BJ (cell line): ENCODE measurements around the gene CTNNA1. TPM values are rescaled to one million over a fixed set of nuclear protein-coding genes. Genes with fewer than 3 reads are reported as not detected.
A peak's percentile ranks its signal among the peaks of the same experiment; 100 is the strongest.

Source experiments
- CTCF ChIA-PET: fragments of 350-600 bp; formaldehyde crosslinking; extraction: SDS; loops from one replicate; lab custom pipeline; 2021; ENCODE audit warnings: antibody characterized with exemption, inconsistent platforms; lab: Yijun Ruan, JAX
- POLR2A ChIA-PET: fragments of 300-600 bp; sonication (Branson Sonifier 250); formaldehyde crosslinking; extraction: SDS; loops from one replicate; lab custom pipeline; 2021; ENCODE audit warnings: antibody characterized with exemption; lab: Charles Lee
- DNase-seq: peaks from one replicate; pipeline ENCODE4 v3.0.0-alpha.2; 2011; ENCODE audit warnings: low read depth
- H3K27me3 ChIP-seq: 2 replicates; pipeline ENCODE4 v1.6.0; 2011; ENCODE audit warnings: low read length; ENCODE audit not compliant: control insufficient read depth, insufficient read depth
- H3K36me3 ChIP-seq: 2 replicates; pipeline ENCODE4 v1.5.1; 2011; ENCODE audit warnings: low read length; ENCODE audit not compliant: control insufficient read depth, insufficient read depth
- H3K4me3 ChIP-seq: 2 replicates; pipeline ENCODE4 v1.5.1; 2011; ENCODE audit warnings: low read depth, mild to moderate bottlenecking, control low read depth, low read length
- CTCF ChIP-seq: IDR thresholded peaks from 2 replicates; pipeline ENCODE4 v1.5.1; 2011; ENCODE audit warnings: low read depth, mild to moderate bottlenecking, control low read depth, inconsistent platforms, low read length, moderate library complexity; ENCODE audit not compliant: insufficient read depth
- polyA plus RNA-seq: library from polyadenylated mRNA; depleted of rRNA; stranded (reverse); fragments of >200 nt; gene quantifications from 2 replicates; pipeline ENCODE4 v1.2.3, GENCODE V29; 2011

The CTNNA1 gene
- polyA plus RNA-seq, 1 experiment: 169 TPM

- Histone ChIP-seq H3K4me3 (no peak overlapping the region), H3K27me3 (no peaks in the 10 kb centered on the region), H3K36me3 (no peaks in the 10 kb centered on the region)
- TF ChIP-seq CTCF: no peak
- POLR2A ChIA-PET: no interaction called here
- CTCF ChIA-PET: no interaction called here
- DNase-seq: no peak
Observed at GRCh38 chr5:138873466-138874221, 120.4 kb downstream of the CTNNA1 start.

GRCh38 chr5:138874241-138874640, 121.0 kb downstream of the CTNNA1 start:
- CTCF ChIA-PET: no interaction called here
- Histone ChIP-seq H3K36me3 (no peaks in the 10 kb centered on the region), H3K4me3 (no peak overlapping the region), H3K27me3 (no peaks in the 10 kb centered on the region)
- POLR2A ChIA-PET: no interaction called here
- DNase-seq: no peak
- TF ChIP-seq CTCF: no peak

- Histone ChIP-seq H3K4me3 (peak within 1 kb of the TSS; percentile 33), H3K27me3 (no peaks in the 10 kb centered on the region), H3K36me3 (no peaks in the 10 kb centered on the region)
- ChIA-PET POLR2A (interaction anchor here (0.6 kb wide), 1 partner anchor 203 kb away, joined by 3 read pairs; no protein-coding TSS in a partner anchor), CTCF (interaction anchor here (0.6 to 2.4 kb wide), 3 partner anchors 11 to 17 kb away, joined by 3 to 6 read pairs (median 5); no protein-coding TSS in a partner anchor)
- peak; percentile 24 for DNase-seq
- no peak for TF ChIP-seq CTCF
Observed at GRCh38 chr5:138874771-138875551, 121.7 kb downstream of the CTNNA1 start, which contains the start of gene LRRTM2. LRRTM2 (minus strand) TSS chr5:138875335; CDS start chr5:138874911, 424 bp downstream.

GRCh38 chr5:138875552-138875875, 122.3 kb downstream of the CTNNA1 start:
- ChIA-PET POLR2A (no interaction called here), CTCF (interaction anchor here (0.6 to 2.4 kb wide), 3 partner anchors 10 to 17 kb away, joined by 3 to 6 read pairs (median 5); no protein-coding TSS in a partner anchor)
- Histone ChIP-seq H3K36me3 (no peaks in the 10 kb centered on the region), H3K4me3 (peak overlapping the region; percentile 33; the same call in 1 of the 2 replicates), H3K27me3 (no peaks in the 10 kb centered on the region)
- DNase-seq: no peak
- no peak for TF ChIP-seq CTCF

- DNase-seq: no peak
- no peak for TF ChIP-seq CTCF
- Histone ChIP-seq H3K27me3 (no peaks in the 10 kb centered on the region), H3K4me3 (no peak overlapping the region), H3K36me3 (no peaks in the 10 kb centered on the region)
- POLR2A ChIA-PET: no interaction called here
- CTCF ChIA-PET: interaction anchor here (2.4 kb wide), 1 partner anchor 11 kb away, joined by 6 read pairs; no protein-coding TSS in a partner anchor
Observed at GRCh38 chr5:138875946-138876345, 122.7 kb downstream of the CTNNA1 start.
